ENCODE results near the gene LYG2. TPM values are rescaled to one million over a fixed set of nuclear protein-coding genes. Genes with fewer than 3 reads are reported as not detected.
"Not testable (repeated sequence)": the region's sequence is repeated elsewhere in the genome, so short reads cannot be mapped to it uniquely, and the experiment has no call there.

Gene LYG2

DNA sequence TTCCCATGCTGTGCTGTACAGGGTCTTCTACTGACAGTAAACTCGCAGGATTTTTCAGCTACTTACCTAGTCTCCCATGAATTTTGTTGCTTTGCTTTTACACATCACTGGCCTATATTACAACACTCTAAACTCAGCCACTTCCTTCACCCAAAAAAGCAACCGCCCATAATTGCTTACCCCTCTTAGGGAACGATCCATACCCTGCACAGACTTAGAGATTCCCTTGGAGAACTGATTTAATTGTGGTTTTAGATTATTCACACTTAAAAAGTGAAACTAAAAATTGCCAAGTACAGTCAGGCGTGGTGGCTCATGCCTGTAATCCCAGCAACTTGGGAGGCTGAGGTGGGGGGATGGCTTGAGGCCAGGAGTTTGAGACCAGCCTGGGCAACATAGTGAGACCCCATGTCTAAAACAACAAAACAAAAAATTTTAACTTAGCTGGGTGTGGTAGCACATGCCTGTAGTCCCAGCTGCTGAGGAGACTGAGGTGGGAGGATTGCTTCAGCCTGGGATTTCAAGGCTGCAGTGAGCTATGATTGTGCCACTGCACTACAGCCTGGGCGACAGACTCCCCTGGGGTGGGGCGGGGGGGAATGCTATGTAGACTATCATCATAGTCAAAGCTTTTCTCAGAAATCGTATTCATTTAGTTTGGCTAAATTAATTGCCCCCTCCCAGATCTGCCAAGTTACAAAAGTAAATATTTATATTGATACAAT, 55.2 kb downstream of the LYG2 start:
- no peak overlapping the region for H3K9ac ChIP-seq (ENCODE audit: low read depth, low read length)
- H3K4me3 ChIP-seq (ENCODE audit: low read length) = no peak overlapping the region
- no peaks in the 10 kb centered on the region for H3K9me3 ChIP-seq (replicated peaks; ENCODE audit: low read length)
- H3K4me2 ChIP-seq (ENCODE audit: low read length) = no peak overlapping the region
- no peaks in the 10 kb centered on the region for H3K4me1 ChIP-seq (ENCODE audit: control insufficient read depth, insufficient read depth, low read length)
- H3K27me3 ChIP-seq (ENCODE audit: control insufficient read depth, insufficient read depth, low read length) = no peaks in the 10 kb centered on the region
- peaks cover 26% of the 10 kb centered on the region for H3K36me3 ChIP-seq (ENCODE audit: insufficient read depth, low read length)

DNA sequence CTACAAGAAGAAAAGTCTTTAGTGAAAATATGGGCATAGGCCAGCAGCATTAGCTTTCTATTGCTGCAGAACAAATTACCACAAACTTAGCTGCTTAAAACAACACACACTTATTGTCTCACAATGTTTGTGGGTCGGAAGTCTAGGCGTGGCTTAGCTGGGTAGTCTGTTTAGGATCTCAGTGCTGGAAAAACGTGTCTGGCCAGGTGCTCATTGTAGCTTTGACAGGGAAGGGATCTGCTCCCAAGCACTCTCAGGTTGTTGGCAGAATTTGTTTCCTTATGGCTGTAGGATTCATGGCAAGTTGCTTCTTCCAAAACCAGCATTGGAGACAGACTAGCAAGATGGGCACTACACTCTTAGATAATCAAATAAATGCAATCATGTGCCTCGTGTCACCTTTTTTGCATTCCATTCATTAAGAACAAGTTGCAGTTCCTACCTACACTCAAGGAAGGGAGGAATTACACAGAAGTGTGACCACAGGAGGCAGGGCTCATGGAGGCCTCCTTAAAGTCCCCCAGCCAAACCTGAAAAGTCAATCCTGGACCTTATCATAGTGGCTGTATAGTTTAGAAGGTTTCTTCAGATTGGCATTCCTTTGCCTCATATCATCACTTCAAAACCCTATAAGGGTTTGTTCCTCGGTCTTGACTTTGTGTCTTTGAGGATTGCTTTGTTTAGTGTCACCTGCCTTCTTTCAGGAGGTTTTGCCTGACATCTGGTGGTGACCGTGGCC, 57.2 kb downstream of the LYG2 start:
- Histone ChIP-seq H3K9me3 (replicated peaks; ENCODE audit: low read length) (no peaks in the 10 kb centered on the region), H3K4me3 (ENCODE audit: low read length) (no peak overlapping the region), H3K36me3 (ENCODE audit: insufficient read depth, low read length) (peaks cover 26% of the 10 kb centered on the region), H3K4me2 (ENCODE audit: low read length) (no peak overlapping the region), H3K4me1 (ENCODE audit: control insufficient read depth, insufficient read depth, low read length) (no peaks in the 10 kb centered on the region), H3K9ac (ENCODE audit: low read depth, low read length) (no peak overlapping the region), H3K27me3 (ENCODE audit: control insufficient read depth, insufficient read depth, low read length) (no peaks in the 10 kb centered on the region)

DNA sequence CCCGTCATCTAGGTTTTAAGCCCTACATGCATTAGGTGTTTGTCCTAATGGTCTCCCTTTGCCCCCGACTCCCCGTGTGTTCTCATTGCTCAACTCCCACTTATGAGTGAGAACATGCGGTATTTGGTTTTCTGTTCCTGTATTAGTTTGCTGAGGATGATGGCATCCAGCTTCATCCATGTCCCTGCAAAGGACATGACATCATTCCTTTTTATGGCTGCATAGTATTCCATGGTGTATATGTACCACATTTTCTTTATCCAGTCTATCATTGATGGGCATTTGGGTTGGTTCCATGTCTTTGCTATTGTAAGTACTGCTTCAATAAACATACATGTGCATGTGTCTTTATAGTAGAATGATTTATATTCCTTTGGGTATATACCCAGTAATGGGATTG, 63.1 kb downstream of the LYG2 start:
- not testable (repeated sequence) for H3K27me3 ChIP-seq (ENCODE audit: control insufficient read depth, insufficient read depth, low read length); H3K4me3 ChIP-seq (ENCODE audit: low read length); H3K9ac ChIP-seq (ENCODE audit: low read depth, low read length); H3K4me2 ChIP-seq (ENCODE audit: low read length); H3K9me3 ChIP-seq (replicated peaks; ENCODE audit: low read length); H3K4me1 ChIP-seq (ENCODE audit: control insufficient read depth, insufficient read depth, low read length)
- peaks cover 24% of the 10 kb centered on the region for H3K36me3 ChIP-seq (ENCODE audit: insufficient read depth, low read length)

Small RNA genes lying within 50 kb of the gene (small RNA-seq; reads per million reads assigned to genes)
- gene AC092587.1 = not detected
